ES-I3 (cell line): ENCODE results near the gene PCBP3.
"Not testable (repeated sequence)": the region's sequence is repeated elsewhere in the genome, so short reads cannot be mapped to it uniquely, and the experiment has no call there.

Experiments used
- H3K36me3 ChIP-seq: 2 replicates; pipeline ENCODE4 v1.6.1; 2013; ENCODE audit warnings: mild to moderate bottlenecking, low read length, control low read depth, moderate library complexity; ENCODE audit not compliant: insufficient read depth
- H3K4me1 ChIP-seq: 2 replicates; pipeline ENCODE4 v1.6.1; 2013; ENCODE audit warnings: mild to moderate bottlenecking, control low read depth, low read length; ENCODE audit not compliant: insufficient read depth
- H3K9ac ChIP-seq: 2 replicates; pipeline ENCODE4 v1.6.1; 2013; ENCODE audit warnings: low read depth, mild to moderate bottlenecking, low read length, moderate library complexity
- H3K9me3 ChIP-seq: 2 replicates; pipeline ENCODE4 v1.6.1; 2013; ENCODE audit warnings: mild to moderate bottlenecking, low read length, moderate library complexity; ENCODE audit not compliant: control insufficient read depth, insufficient read depth

The PCBP3 gene

GRCh38 chr21:45709173-45709572 lies 65.6 kb downstream of the PCBP3 start:
- Histone ChIP-seq H3K9ac (no peak overlapping the region), H3K36me3 (no peaks in the 10 kb centered on the region)

GRCh38 chr21:45709696-45710268 lies 66.3 kb downstream of the PCBP3 start:
- H3K36me3 ChIP-seq = no peaks in the 10 kb centered on the region
- H3K9ac ChIP-seq = no peak overlapping the region
- H3K9me3 ChIP-seq = no peaks in the 10 kb centered on the region
- no peaks in the 10 kb centered on the region; the same call in 1 of the 2 replicates for H3K4me1 ChIP-seq

More at GRCh38 chr21:45709173-45709572, 65.6 kb downstream of the PCBP3 start:
- H3K4me1 ChIP-seq = no peaks in the 10 kb centered on the region; the same call in 1 of the 2 replicates
- no peaks in the 10 kb centered on the region for H3K9me3 ChIP-seq

GRCh38 chr21:45710306-45710705 lies 66.8 kb downstream of the PCBP3 start:
- not testable (repeated sequence) for H3K9ac ChIP-seq, H3K4me1 ChIP-seq, H3K36me3 ChIP-seq, H3K9me3 ChIP-seq

- H3K4me1 ChIP-seq = no peaks in the 10 kb centered on the region
- no peak overlapping the region for H3K9ac ChIP-seq
- no peaks in the 10 kb centered on the region for H3K36me3 ChIP-seq
- no peaks in the 10 kb centered on the region for H3K9me3 ChIP-seq
These were observed 70.1 kb downstream of the PCBP3 start for GRCh38 chr21:45713613-45714012.

GRCh38 chr21:45715441-45715840 lies 71.9 kb downstream of the PCBP3 start:
- H3K9me3 ChIP-seq = no peaks in the 10 kb centered on the region
- no peaks in the 10 kb centered on the region for H3K4me1 ChIP-seq
- H3K36me3 ChIP-seq = no peaks in the 10 kb centered on the region
- no peak overlapping the region for H3K9ac ChIP-seq

- no peaks in the 10 kb centered on the region for H3K36me3 ChIP-seq
- no peak overlapping the region for H3K9ac ChIP-seq
- H3K4me1 ChIP-seq = no peaks in the 10 kb centered on the region
- no peaks in the 10 kb centered on the region for H3K9me3 ChIP-seq
These were observed 74.9 kb downstream of the PCBP3 start for GRCh38 chr21:45718413-45718812.

GRCh38 chr21:45719177-45719802 lies 75.8 kb downstream of the PCBP3 start:
- Histone ChIP-seq H3K9me3 (no peaks in the 10 kb centered on the region), H3K36me3 (no peaks in the 10 kb centered on the region), H3K4me1 (no peaks in the 10 kb centered on the region), H3K9ac (no peak overlapping the region)

- H3K9ac ChIP-seq, H3K9me3 ChIP-seq, H3K36me3 ChIP-seq, H3K4me1 ChIP-seq: not testable (repeated sequence)
These were observed 76.7 kb downstream of the PCBP3 start for GRCh38 chr21:45720204-45720603.

- H3K9ac ChIP-seq = no peak overlapping the region
- H3K9me3 ChIP-seq = no peaks in the 10 kb centered on the region
- no peaks in the 10 kb centered on the region for H3K36me3 ChIP-seq
- no peaks in the 10 kb centered on the region for H3K4me1 ChIP-seq
These were observed 78.1 kb downstream of the PCBP3 start for GRCh38 chr21:45721671-45722070.

GRCh38 chr21:45723049-45723958 lies 79.8 kb downstream of the PCBP3 start:
- no peaks in the 10 kb centered on the region for H3K4me1 ChIP-seq
- no peaks in the 10 kb centered on the region for H3K36me3 ChIP-seq
- H3K9me3 ChIP-seq = no peaks in the 10 kb centered on the region
- H3K9ac ChIP-seq = no peak overlapping the region

GRCh38 chr21:45724345-45724961 lies 80.9 kb downstream of the PCBP3 start:
- Histone ChIP-seq H3K9ac (no peak overlapping the region), H3K9me3 (no peaks in the 10 kb centered on the region), H3K4me1 (no peaks in the 10 kb centered on the region), H3K36me3 (no peaks in the 10 kb centered on the region)

- H3K4me1 ChIP-seq = no peaks in the 10 kb centered on the region
- H3K9me3 ChIP-seq = no peaks in the 10 kb centered on the region
- no peaks in the 10 kb centered on the region for H3K36me3 ChIP-seq
- H3K9ac ChIP-seq = no peak overlapping the region
These were observed 81.7 kb downstream of the PCBP3 start for GRCh38 chr21:45724994-45725843.

- Histone ChIP-seq H3K4me1 (no peaks in the 10 kb centered on the region), H3K36me3 (no peaks in the 10 kb centered on the region), H3K9ac (no peak overlapping the region), H3K9me3 (no peaks in the 10 kb centered on the region)
These were observed 82.3 kb downstream of the PCBP3 start for GRCh38 chr21:45725844-45726200.

GRCh38 chr21:45726438-45726837 lies 82.9 kb downstream of the PCBP3 start:
- Histone ChIP-seq H3K9me3 (no peaks in the 10 kb centered on the region), H3K36me3 (no peaks in the 10 kb centered on the region), H3K9ac (no peak overlapping the region), H3K4me1 (no peaks in the 10 kb centered on the region)
